ENCODE measurements around the gene BCL2L14. TPM values are rescaled to one million over a fixed set of nuclear protein-coding genes. Genes with fewer than 3 reads are reported as not detected.

BCL2L14 gene
- total and polyA plus RNA-seq, 7 donors, result 21.6 to 41.8 (median 36.0) TPM; not detected in 4

GRCh38 chr12:12123036-12123604 is 52.4 kb downstream of the BCL2L14 start:
- TF ChIP-seq EP300 (IDR thresholded peaks at IDR 0.05) (no peak), POLR2AphosphoS5 (IDR thresholded peaks at IDR 0.05) (no peak), CTCF (IDR thresholded peaks at IDR 0.05) (no peak), POLR2A (IDR thresholded peaks at IDR 0.05) (no peak)
- H3K4me1 ChIP-seq, result no peaks in the 10 kb centered on the region
- no peaks in the 10 kb centered on the region for H3K9me3 ChIP-seq
- no peaks in the 10 kb centered on the region for H3K27me3 ChIP-seq
- peak overlapping the region in 1 of 4 donors; percentile 36 for H3K27ac ChIP-seq
- DNase-seq, result no peak
- peaks cover 0 to 76% (median 19%) of the 10 kb centered on the region in 4 donors for H3K36me3 ChIP-seq
- WGBS, 2 donors, result 85 to 92% methylated on average over 3 of the region's 3 CpGs
- intact Hi-C loops (cut with DNase I), result no loop called here
- H3K4me3 ChIP-seq, result no peak overlapping the region

- Histone ChIP-seq H3K9me3 (no peaks in the 10 kb centered on the region), H3K36me3 (peaks cover 0 to 79% (median 14%) of the 10 kb centered on the region in 4 donors), H3K27ac (no peak overlapping the region), H3K4me3 (no peak overlapping the region), H3K27me3 (no peaks in the 10 kb centered on the region), H3K4me1 (peaks cover 0 to 4% (median 0%) of the 10 kb centered on the region in 4 donors)
- TF ChIP-seq EP300 (IDR thresholded peaks at IDR 0.05) (no peak), POLR2A (IDR thresholded peaks at IDR 0.05) (no peak), POLR2AphosphoS5 (IDR thresholded peaks at IDR 0.05) (no peak), CTCF (IDR thresholded peaks at IDR 0.05) (no peak)
- no peak for DNase-seq
- whole genome bisulfite sequencing, 2 donors, result 86 to 88% methylated on average over 4 of the region's 4 CpGs
- intact Hi-C loops (cut with DNase I), result no loop called here
Measured at GRCh38 chr12:12126551-12126950, 55.8 kb downstream of the BCL2L14 start.

- H3K4me3 ChIP-seq, result no peak overlapping the region
- H3K4me1 ChIP-seq, result peaks cover 0 to 4% (median 0%) of the 10 kb centered on the region in 4 donors
- intact Hi-C loops (cut with DNase I), result no loop called here
- 93 to 95% methylated on average over 2 of the region's 2 CpGs for WGBS, 2 donors
- H3K27ac ChIP-seq, result no peak overlapping the region
- no peaks in the 10 kb centered on the region for H3K9me3 ChIP-seq
- H3K36me3 ChIP-seq, result peaks cover 0 to 75% (median 14%) of the 10 kb centered on the region in 4 donors
- no peaks in the 10 kb centered on the region for H3K27me3 ChIP-seq
- TF ChIP-seq CTCF (IDR thresholded peaks at IDR 0.05) (no peak), EP300 (IDR thresholded peaks at IDR 0.05) (no peak), POLR2AphosphoS5 (IDR thresholded peaks at IDR 0.05) (no peak), POLR2A (IDR thresholded peaks at IDR 0.05) (no peak)
- no peak for DNase-seq
Measured at GRCh38 chr12:12127304-12127703, 56.6 kb downstream of the BCL2L14 start.

- Histone ChIP-seq H3K27ac (no peak overlapping the region), H3K36me3 (peaks cover 0 to 61% (median 14%) of the 10 kb centered on the region in 4 donors), H3K9me3 (no peaks in the 10 kb centered on the region), H3K4me3 (no peak overlapping the region), H3K4me1 (peaks cover 0 to 4% (median 0%) of the 10 kb centered on the region in 4 donors), H3K27me3 (no peaks in the 10 kb centered on the region)
- no peak for DNase-seq
- intact Hi-C loops (cut with DNase I), result no loop called here
- 57 to 64% methylated on average over 4 of the region's 4 CpGs for WGBS, 2 donors
- no peak for TF ChIP-seq EP300 (IDR thresholded peaks at IDR 0.05)
- no peak for TF ChIP-seq POLR2AphosphoS5 (IDR thresholded peaks at IDR 0.05)
- TF ChIP-seq POLR2A (IDR thresholded peaks at IDR 0.05), result no peak
- TF ChIP-seq CTCF (IDR thresholded peaks at IDR 0.05), result no peak
Measured at GRCh38 chr12:12128670-12129069, 57.9 kb downstream of the BCL2L14 start.

- TF ChIP-seq EP300 (IDR thresholded peaks at IDR 0.05) (no peak), POLR2A (IDR thresholded peaks at IDR 0.05) (no peak), CTCF (IDR thresholded peaks at IDR 0.05) (no peak), POLR2AphosphoS5 (IDR thresholded peaks at IDR 0.05) (no peak)
- no peak overlapping the region for H3K27ac ChIP-seq
- DNase-seq, result no peak
- intact Hi-C loops (cut with DNase I), result no loop called here
- H3K27me3 ChIP-seq, result no peaks in the 10 kb centered on the region
- 89 to 90% methylated on average over 3 of the region's 3 CpGs for WGBS, 2 donors
- H3K4me1 ChIP-seq, result peaks cover 0 to 4% (median 0%) of the 10 kb centered on the region in 4 donors
- H3K36me3 ChIP-seq, result peaks cover 0 to 54% (median 2%) of the 10 kb centered on the region in 4 donors
- H3K4me3 ChIP-seq, result no peak overlapping the region
- no peaks in the 10 kb centered on the region for H3K9me3 ChIP-seq
Measured at GRCh38 chr12:12133259-12133658, 62.5 kb downstream of the BCL2L14 start.
